MCF 10A (cell line): ENCODE measurements around the gene CENPA. TPM values are rescaled to one million over a fixed set of nuclear protein-coding genes. Genes with fewer than 3 reads are reported as not detected.

Experiments
- BruUV-seq: library from RNA; stranded (reverse); fragments of 400-500 nt; replicated peaks from 2 replicates; lab custom pipeline; 2021; lab: Mats Ljungman, UMichigan
- CTCF ChIA-PET: fragments of 300-600 bp; sonication (Branson Sonifier 250); formaldehyde crosslinking; extraction: SDS; loops from one replicate; lab custom pipeline; 2021; ENCODE audit warnings: antibody characterized with exemption, inconsistent platforms; lab: Yijun Ruan, JAX
- POLR2A ChIA-PET: fragments of 300-600, 350-650 bp; sonication (Branson Sonifier 250); formaldehyde crosslinking; extraction: SDS; loops from one replicate; lab custom pipeline; 2020; ENCODE audit warnings: antibody characterized with exemption, inconsistent platforms; lab: Yijun Ruan, JAX
- DNase-seq: peaks from one replicate; pipeline ENCODE4 v3.0.0-alpha.2; 2018; ENCODE audit not compliant: unreplicated experiment
- H3K27ac Mint-ChIP-seq: one replicate; pipeline ENCODE4 v1.8.0; 2022; ENCODE audit warnings: mild to moderate bottlenecking, low read depth, mixed read lengths; ENCODE audit not compliant: unreplicated experiment
- H3K27me3 Mint-ChIP-seq: one replicate; pipeline ENCODE4 v1.8.0; 2022; ENCODE audit warnings: mixed read lengths; ENCODE audit not compliant: insufficient read depth, unreplicated experiment
- H3K36me3 Mint-ChIP-seq: one replicate; pipeline ENCODE4 v1.8.0; 2022; ENCODE audit warnings: mild to moderate bottlenecking, moderate library complexity, mixed read lengths; ENCODE audit not compliant: insufficient read depth, unreplicated experiment
- H3K4me1 Mint-ChIP-seq: one replicate; pipeline ENCODE4 v1.8.0; 2022; ENCODE audit warnings: mixed read lengths; ENCODE audit not compliant: insufficient read depth, unreplicated experiment
- H3K4me3 Mint-ChIP-seq: one replicate; pipeline ENCODE4 v1.8.0; 2022; ENCODE audit warnings: mild to moderate bottlenecking, moderate library complexity, mixed read lengths; ENCODE audit not compliant: unreplicated experiment
- H3K9me3 Mint-ChIP-seq: one replicate; pipeline ENCODE4 v1.8.0; 2022; ENCODE audit warnings: mixed read lengths; ENCODE audit not compliant: unreplicated experiment
- intact Hi-C: fragments of 100-400 bp; cut with micrococcal nuclease; formaldehyde crosslinking; loops from 2 replicates; pipeline ENCODE4 v1.14.1; 2022
- total RNA-seq: library from RNA; stranded (reverse); gene quantifications from 2 replicates; pipeline ENCODE4 v1.2.3, GENCODE V29; 2022
- TF ChIP-seq, protein P1 (sequence below): fragments of 200-600 bp; IDR thresholded peaks from one replicate; pipeline ENCODE4 v1.8.0; 2022; ENCODE audit warnings: antibody characterized with exemption, mild to moderate bottlenecking; ENCODE audit not compliant: unreplicated experiment

CENPA gene
- total RNA-seq, 1 experiment from 2014 or later = 35.1 TPM

- no peak overlapping the region for H3K4me3 Mint-ChIP-seq
- peaks cover 55% of the 10 kb centered on the region for H3K36me3 Mint-ChIP-seq
- POLR2A ChIA-PET = interaction anchor here (0.7 to 2.5 kb wide), 6 partner anchors 11 to 437 kb away, joined by 3 to 22 read pairs (median 5); partner anchors contain the start of gene SELENOI
- H3K9me3 Mint-ChIP-seq = no peaks in the 10 kb centered on the region
- BruUV-seq = no TSS peak
- CTCF ChIA-PET = no interaction called here
- no peak overlapping the region for H3K27ac Mint-ChIP-seq
- no peak for DNase-seq
- TF ChIP-seq, protein P1, sequence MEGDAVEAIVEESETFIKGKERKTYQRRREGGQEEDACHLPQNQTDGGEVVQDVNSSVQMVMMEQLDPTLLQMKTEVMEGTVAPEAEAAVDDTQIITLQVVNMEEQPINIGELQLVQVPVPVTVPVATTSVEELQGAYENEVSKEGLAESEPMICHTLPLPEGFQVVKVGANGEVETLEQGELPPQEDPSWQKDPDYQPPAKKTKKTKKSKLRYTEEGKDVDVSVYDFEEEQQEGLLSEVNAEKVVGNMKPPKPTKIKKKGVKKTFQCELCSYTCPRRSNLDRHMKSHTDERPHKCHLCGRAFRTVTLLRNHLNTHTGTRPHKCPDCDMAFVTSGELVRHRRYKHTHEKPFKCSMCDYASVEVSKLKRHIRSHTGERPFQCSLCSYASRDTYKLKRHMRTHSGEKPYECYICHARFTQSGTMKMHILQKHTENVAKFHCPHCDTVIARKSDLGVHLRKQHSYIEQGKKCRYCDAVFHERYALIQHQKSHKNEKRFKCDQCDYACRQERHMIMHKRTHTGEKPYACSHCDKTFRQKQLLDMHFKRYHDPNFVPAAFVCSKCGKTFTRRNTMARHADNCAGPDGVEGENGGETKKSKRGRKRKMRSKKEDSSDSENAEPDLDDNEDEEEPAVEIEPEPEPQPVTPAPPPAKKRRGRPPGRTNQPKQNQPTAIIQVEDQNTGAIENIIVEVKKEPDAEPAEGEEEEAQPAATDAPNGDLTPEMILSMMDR = no peak
- H3K27me3 Mint-ChIP-seq = no peaks in the 10 kb centered on the region
- peaks cover 15% of the 10 kb centered on the region for H3K4me1 Mint-ChIP-seq
- intact Hi-C loops = no loop called here
These were observed 2.8 kb upstream of the CENPA start for GRCh38 chr2:26782876-26783704.

DNA sequence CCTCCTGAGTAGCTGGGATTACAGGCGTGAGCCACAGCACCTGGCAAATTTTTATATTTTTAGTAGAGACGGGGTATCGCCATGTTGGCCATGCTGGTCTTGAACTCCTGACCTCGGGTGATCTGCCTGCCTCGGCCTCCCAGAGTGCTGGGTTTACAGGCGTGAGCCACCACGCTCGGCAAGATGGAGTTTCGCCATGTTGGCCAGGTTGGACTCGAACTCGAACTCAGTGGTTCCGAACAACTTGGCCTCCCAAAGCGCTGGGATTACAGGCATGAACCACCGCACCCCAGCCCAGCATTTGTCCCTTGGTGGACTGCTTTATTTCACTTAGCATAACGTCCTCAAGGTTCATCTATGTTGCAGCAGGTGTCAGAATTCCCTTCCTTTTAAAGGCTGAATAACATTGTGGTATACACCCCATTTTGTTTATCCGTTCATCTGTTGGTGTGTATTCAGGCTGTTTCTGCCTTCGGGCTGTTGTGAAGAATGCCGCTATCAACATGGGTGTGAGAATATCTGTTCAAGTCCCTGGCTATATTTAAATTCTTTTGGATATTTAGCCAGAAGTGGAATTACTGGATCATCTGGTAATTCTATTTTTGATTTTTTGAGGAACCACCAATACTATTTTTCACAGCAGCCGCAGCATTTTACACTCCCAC lies 1.2 kb upstream of the CENPA start:
- ChIA-PET CTCF (no interaction called here), POLR2A (interaction anchor here (1.9 kb wide), 1 partner anchor 16 kb away, joined by 13 read pairs; no protein-coding TSS in a partner anchor)
- Mint-ChIP-seq H3K27ac (no peak overlapping the region), H3K9me3 (no peaks in the 10 kb centered on the region), H3K4me1 (peaks cover 20% of the 10 kb centered on the region), H3K27me3 (no peaks in the 10 kb centered on the region), H3K4me3 (peak overlapping the region; percentile 76), H3K36me3 (peaks cover 39% of the 10 kb centered on the region)
- no peak for DNase-seq
- TF ChIP-seq, protein P1 = no peak
- no TSS peak for BruUV-seq
- intact Hi-C loops = no loop called here

DNA sequence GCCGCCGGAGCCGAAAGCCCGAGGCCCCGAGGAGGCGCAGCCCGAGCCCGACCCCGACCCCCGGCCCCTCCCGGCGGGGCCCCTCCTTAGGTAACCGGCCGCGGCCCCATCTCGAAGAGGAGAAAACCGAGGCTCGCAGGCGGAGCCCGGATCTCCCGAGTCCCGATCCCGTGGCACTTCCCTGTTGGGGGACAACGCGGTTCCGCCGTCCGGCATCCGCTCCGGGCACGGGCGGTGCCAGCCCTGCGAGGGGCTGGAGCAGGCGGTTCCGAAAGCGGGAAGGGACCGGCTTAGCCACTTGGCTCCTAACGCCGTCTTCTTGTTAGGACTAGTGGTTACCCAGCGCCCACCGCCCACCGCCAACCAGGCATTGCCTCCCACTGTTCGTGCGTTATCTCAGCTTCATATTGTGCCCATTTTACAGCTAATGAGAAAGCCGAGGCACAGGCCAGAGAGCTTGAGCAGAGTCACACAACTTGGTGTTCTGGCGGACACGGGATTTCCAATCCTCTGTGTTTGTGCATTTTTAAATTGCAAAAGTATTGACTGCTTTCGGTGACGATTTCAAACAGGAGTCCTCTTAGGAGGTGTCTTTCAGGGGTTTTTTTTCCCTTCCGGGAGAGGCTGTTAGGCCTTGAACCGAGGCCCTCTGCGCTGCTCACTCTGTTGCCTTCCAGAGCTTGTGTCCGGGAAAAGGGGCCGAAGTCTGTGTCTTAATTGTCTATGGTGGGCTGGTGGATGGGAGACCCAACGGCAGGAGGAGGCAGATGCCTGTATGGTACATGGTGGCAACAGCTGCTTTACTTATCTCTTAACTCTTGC lies 562 bp downstream of the CENPA start:
- H3K27ac Mint-ChIP-seq = no peak overlapping the region
- POLR2A ChIA-PET = interaction anchor here (0.6 to 1.9 kb wide), 9 partner anchors 12 to 181 kb away, joined by 3 to 13 read pairs (median 6); no protein-coding TSS in a partner anchor
- TSS peak; percentile 24 for BruUV-seq
- TF ChIP-seq, protein P1 = no peak
- H3K36me3 Mint-ChIP-seq = peaks cover 26% of the 10 kb centered on the region
- peak; percentile 21 for DNase-seq
- peak overlapping the region; percentile 76 for H3K4me3 Mint-ChIP-seq
- H3K4me1 Mint-ChIP-seq = peaks cover 20% of the 10 kb centered on the region
- intact Hi-C loops = no loop called here
- H3K27me3 Mint-ChIP-seq = no peaks in the 10 kb centered on the region
- no peaks in the 10 kb centered on the region for H3K9me3 Mint-ChIP-seq
- CTCF ChIA-PET = interaction anchor here (0.6 to 0.8 kb wide), 3 partner anchors 11 to 268 kb away, joined by 3 to 4 read pairs (median 3); no protein-coding TSS in a partner anchor
